ENCODE data around the gene SGCA. TPM values are rescaled to one million over a fixed set of nuclear protein-coding genes. Genes with fewer than 3 reads are reported as not detected.

Gene SGCA
- polyA plus RNA-seq, 1 donor from 2014 or later: 0.43 TPM

GRCh38 chr17:50177983-50178834 lies 12.4 kb downstream of the SGCA start:
- Histone ChIP-seq H3K27ac (ENCODE audit: low read length) (no peak overlapping the region), H3K9ac (ENCODE audit: low read length) (no peak overlapping the region), H2AFZ (ENCODE audit: low read depth, low read length) (no peak overlapping the region)

GRCh38 chr17:50180111-50180510 lies 14.3 kb downstream of the SGCA start:
- no peak for TF ChIP-seq TAF1 (IDR thresholded peaks at IDR 0.05; ENCODE audit: low read depth)
- H3K9me2 ChIP-seq (ENCODE audit: insufficient read depth, low read length): no peaks in the 10 kb centered on the region
- no peak overlapping the region for H3K4me3 ChIP-seq (ENCODE audit: low read length)
- no peak overlapping the region for H3K4me2 ChIP-seq (ENCODE audit: low read length)
- H3K36me3 ChIP-seq (ENCODE audit: insufficient read depth, low read length): no peaks in the 10 kb centered on the region
- no peak overlapping the region for H2AFZ ChIP-seq (ENCODE audit: low read depth, low read length)
- H3K9ac ChIP-seq (ENCODE audit: low read length): no peak overlapping the region
- H3K27me3 ChIP-seq (ENCODE audit: insufficient read depth, low read depth, low read length): no peaks in the 10 kb centered on the region
- H3K27ac ChIP-seq (ENCODE audit: low read length): no peak overlapping the region
- no peaks in the 10 kb centered on the region for H3F3A ChIP-seq (ENCODE audit: insufficient read depth, low read length, poor library complexity, severe bottlenecking)
- H3K79me2 ChIP-seq (replicated peaks; ENCODE audit: insufficient read depth, low read length): no peaks in the 10 kb centered on the region
- no peaks in the 10 kb centered on the region for H4K20me1 ChIP-seq (ENCODE audit: insufficient read depth)
- H3K9me3 ChIP-seq (ENCODE audit: low read length): no peaks in the 10 kb centered on the region

More at GRCh38 chr17:50177983-50178834, 12.4 kb downstream of the SGCA start:
- H3K4me2 ChIP-seq (ENCODE audit: low read length): no peak overlapping the region
- H3K79me2 ChIP-seq (replicated peaks; ENCODE audit: insufficient read depth, low read length): no peaks in the 10 kb centered on the region
- no peak overlapping the region for H3K4me3 ChIP-seq (ENCODE audit: low read length)
- TF ChIP-seq CTCF (IDR thresholded peaks at IDR 0.05; ENCODE audit: poor library complexity, severe bottlenecking) (peak; percentile 30), MXI1 (conservative IDR thresholded peaks at IDR 0.05; ENCODE audit: poor library complexity, severe bottlenecking) (no peak)
- H3K9me2 ChIP-seq (ENCODE audit: insufficient read depth, low read length): no peaks in the 10 kb centered on the region
- H3K36me3 ChIP-seq (ENCODE audit: insufficient read depth, low read length): no peaks in the 10 kb centered on the region
- H4K20me1 ChIP-seq (ENCODE audit: insufficient read depth): no peaks in the 10 kb centered on the region
- H3K9me3 ChIP-seq (ENCODE audit: low read length): no peaks in the 10 kb centered on the region
- no peaks in the 10 kb centered on the region for H3F3A ChIP-seq (ENCODE audit: insufficient read depth, low read length, poor library complexity, severe bottlenecking)
- no peaks in the 10 kb centered on the region for H3K27me3 ChIP-seq (ENCODE audit: insufficient read depth, low read depth, low read length)

- TF ChIP-seq REST (IDR thresholded peaks at IDR 0.05; ENCODE audit: borderline replicate concordance): no peak
- no peak for TF ChIP-seq SMC3 (conservative IDR thresholded peaks at IDR 0.05; ENCODE audit: poor library complexity)
- no peak for TF ChIP-seq EP300 (conservative IDR thresholded peaks at IDR 0.05; ENCODE audit: poor library complexity, severe bottlenecking)
- TF ChIP-seq MXI1 (conservative IDR thresholded peaks at IDR 0.05; ENCODE audit: poor library complexity, severe bottlenecking): no peak
- no peak for TF ChIP-seq EZH2 (IDR thresholded peaks at IDR 0.05; ENCODE audit: borderline replicate concordance, insufficient read depth, low read length, poor library complexity, severe bottlenecking)
- TF ChIP-seq CTCF (IDR thresholded peaks at IDR 0.05; ENCODE audit: poor library complexity, severe bottlenecking): no peak
- TF ChIP-seq POLR2AphosphoS5 (IDR thresholded peaks at IDR 0.05): no peak
- TF ChIP-seq TAF1 (IDR thresholded peaks at IDR 0.05; ENCODE audit: low read depth): no peak
- TF ChIP-seq RAD21 (conservative IDR thresholded peaks at IDR 0.05): no peak
- Histone ChIP-seq H3K4me3 (ENCODE audit: low read length) (no peak overlapping the region), H3K9me2 (ENCODE audit: insufficient read depth, low read length) (no peaks in the 10 kb centered on the region), H3K36me3 (ENCODE audit: insufficient read depth, low read length) (no peaks in the 10 kb centered on the region), H3K4me2 (ENCODE audit: low read length) (no peak overlapping the region), H3K27ac (ENCODE audit: low read length) (no peak overlapping the region), H3K9me3 (ENCODE audit: low read length) (no peaks in the 10 kb centered on the region), H3K79me2 (replicated peaks; ENCODE audit: insufficient read depth, low read length) (no peaks in the 10 kb centered on the region), H2AFZ (ENCODE audit: low read depth, low read length) (no peak overlapping the region), H3K27me3 (ENCODE audit: insufficient read depth, low read depth, low read length) (no peaks in the 10 kb centered on the region), H4K20me1 (ENCODE audit: insufficient read depth) (no peaks in the 10 kb centered on the region), H3K9ac (ENCODE audit: low read length) (no peak overlapping the region), H3F3A (ENCODE audit: insufficient read depth, low read length, poor library complexity, severe bottlenecking) (no peaks in the 10 kb centered on the region)
Measured at GRCh38 chr17:50180620-50181019, 14.8 kb downstream of the SGCA start.
